ENCODE results near the gene BTNL8.

GRCh38 chr5:180959661-180960060, 60.7 kb downstream of the BTNL8 start:
- TF ChIP-seq CTCF (IDR thresholded peaks at IDR 0.05) (no peak), EP300 (IDR thresholded peaks at IDR 0.05) (no peak)

All from tibial nerve (tissue), 4 donors.